SU-DHL-6 (cell line): ENCODE measurements around the gene ITLN1.
A peak's percentile ranks its signal among the peaks of the same experiment; 100 is the strongest.
"Not testable (repeated sequence)": the region's sequence is repeated elsewhere in the genome, so short reads cannot be mapped to it uniquely, and the experiment has no call there.

ENCODE experiments used
- H2AFZ ChIP-seq: fragments of 200-600 bp; sonication (generic); 2 replicates; pipeline ENCODE4 v1.6.1; 2014; ENCODE audit warnings: low read depth, mild to moderate bottlenecking, moderate library complexity, mixed read lengths, antibody characterized with exemption, low read length; ENCODE audit not compliant: severe bottlenecking
- H3F3A ChIP-seq: fragments of 200-600 bp; shearing (Covaris generic); 2 replicates; pipeline ENCODE4 v1.6.0; 2016; ENCODE audit warnings: antibody characterized with exemption, mild to moderate bottlenecking; ENCODE audit not compliant: insufficient read depth
- H3K27ac ChIP-seq: fragments of 200-600 bp; sonication (generic); 2 replicates; pipeline ENCODE4 v1.5.1; 2016; ENCODE audit warnings: low read depth, mild to moderate bottlenecking, low read length, moderate library complexity, mixed read lengths
- H3K27me3 ChIP-seq: fragments of 200-600 bp; sonication (generic), shearing (Covaris generic); 2 replicates; pipeline ENCODE4 v1.6.0; 2014; ENCODE audit warnings: mild to moderate bottlenecking, low read length
- H3K36me3 ChIP-seq: fragments of 200-600 bp; sonication (generic); 2 replicates; pipeline ENCODE4 v1.6.1; 2014; ENCODE audit warnings: mild to moderate bottlenecking, low read length, mixed read lengths
- H3K4me2 ChIP-seq: fragments of 300-600, 200-600 bp; shearing (Covaris generic), sonication (generic); 2 replicates; pipeline ENCODE4 v1.6.0; 2014; ENCODE audit warnings: low read length, low read depth, mild to moderate bottlenecking; ENCODE audit not compliant: poor library complexity, severe bottlenecking
- H3K4me3 ChIP-seq: fragments of 200-600 bp; sonication (generic); 2 replicates; pipeline ENCODE4 v1.5.1; 2014; ENCODE audit warnings: antibody characterized with exemption, low read length, mild to moderate bottlenecking, mixed read lengths; ENCODE audit not compliant: insufficient read depth, poor library complexity, severe bottlenecking
- H3K79me2 ChIP-seq: fragments of 200-600 bp; sonication (generic); 2 replicates; pipeline ENCODE4 v1.6.1; 2014; ENCODE audit warnings: mild to moderate bottlenecking, low read length, moderate library complexity; ENCODE audit not compliant: insufficient read depth
- H3K9ac ChIP-seq: fragments of 200-600 bp; sonication (generic); 2 replicates; pipeline ENCODE4 v1.7.0; 2014; ENCODE audit warnings: mild to moderate bottlenecking, low read length
- H3K9me2 ChIP-seq: fragments of 200-600 bp; sonication (generic); replicated peaks from 2 replicates; pipeline ENCODE4 v1.6.1; 2014; ENCODE audit warnings: low read length; ENCODE audit not compliant: insufficient read depth
- H3K9me3 ChIP-seq: fragments of 200-600 bp; sonication (generic); 2 replicates; pipeline ENCODE4 v1.6.1; 2014; ENCODE audit warnings: low read length, mixed read lengths; ENCODE audit not compliant: insufficient read depth
- H4K20me1 ChIP-seq: fragments of 200-600 bp; sonication (generic); 2 replicates; pipeline ENCODE4 v1.6.1; 2014; ENCODE audit warnings: low read depth, mild to moderate bottlenecking, antibody characterized with exemption, low read length, moderate library complexity, mixed read lengths
- CTCF ChIP-seq: fragments of 200-600 bp; sonication (generic); IDR thresholded peaks from one replicate; pipeline ENCODE4 v1.5.1; 2017; ENCODE audit warnings: antibody characterized with exemption, mild to moderate bottlenecking, low read length, moderate library complexity; ENCODE audit not compliant: insufficient read depth, poor library complexity, severe bottlenecking
- EZH2phosphoT487 ChIP-seq: fragments of 200-600 bp; sonication (generic), shearing (Covaris generic); conservative IDR thresholded peaks from 2 replicates; pipeline ENCODE4 v1.6.1; 2018; ENCODE audit warnings: mild to moderate bottlenecking, antibody characterized with exemption, low read length, moderate library complexity, mixed read lengths

ITLN1 gene

GRCh38 chr1:160879056-160879455 is 5.9 kb downstream of the ITLN1 start:
- no peaks in the 10 kb centered on the region for H3K79me2 ChIP-seq

GRCh38 chr1:160877221-160877620 is 7.8 kb downstream of the ITLN1 start:
- no peak overlapping the region for H3K4me2 ChIP-seq
- no peaks in the 10 kb centered on the region for H3F3A ChIP-seq
- H4K20me1 ChIP-seq: no peaks in the 10 kb centered on the region
- TF ChIP-seq CTCF (peak; percentile 30), EZH2phosphoT487 (no peak)
- H3K9me3 ChIP-seq: no peaks in the 10 kb centered on the region
- no peaks in the 10 kb centered on the region for H3K27me3 ChIP-seq
- no peak overlapping the region for H3K27ac ChIP-seq
- no peak overlapping the region for H2AFZ ChIP-seq
- H3K79me2 ChIP-seq: no peaks in the 10 kb centered on the region
- H3K36me3 ChIP-seq: no peaks in the 10 kb centered on the region
- no peaks in the 10 kb centered on the region for H3K9me2 ChIP-seq
- no peak overlapping the region for H3K4me3 ChIP-seq
- H3K9ac ChIP-seq: no peak overlapping the region

More at GRCh38 chr1:160879056-160879455, 5.9 kb downstream of the ITLN1 start:
- no peak for TF ChIP-seq CTCF
- TF ChIP-seq EZH2phosphoT487: no peak
- Histone ChIP-seq H3K4me2 (no peak overlapping the region), H3K4me3 (no peak overlapping the region), H3K9ac (no peak overlapping the region), H3F3A (no peaks in the 10 kb centered on the region), H3K9me2 (no peaks in the 10 kb centered on the region), H3K9me3 (no peaks in the 10 kb centered on the region), H4K20me1 (no peaks in the 10 kb centered on the region), H2AFZ (no peak overlapping the region), H3K27me3 (no peaks in the 10 kb centered on the region), H3K36me3 (no peaks in the 10 kb centered on the region), H3K27ac (no peak overlapping the region)

GRCh38 chr1:160876311-160876710 is 8.7 kb downstream of the ITLN1 start:
- H3F3A ChIP-seq: no peaks in the 10 kb centered on the region
- H3K4me3 ChIP-seq: no peak overlapping the region
- H3K9me3 ChIP-seq: no peaks in the 10 kb centered on the region
- no peaks in the 10 kb centered on the region for H4K20me1 ChIP-seq
- H3K79me2 ChIP-seq: no peaks in the 10 kb centered on the region
- no peak overlapping the region for H3K27ac ChIP-seq
- no peaks in the 10 kb centered on the region for H3K36me3 ChIP-seq
- H2AFZ ChIP-seq: no peak overlapping the region
- no peak overlapping the region for H3K9ac ChIP-seq
- H3K27me3 ChIP-seq: no peaks in the 10 kb centered on the region
- H3K9me2 ChIP-seq: no peaks in the 10 kb centered on the region
- no peak overlapping the region for H3K4me2 ChIP-seq
- TF ChIP-seq EZH2phosphoT487 (no peak), CTCF (no peak)

GRCh38 chr1:160875591-160875990 is 9.4 kb downstream of the ITLN1 start:
- H3K9me3 ChIP-seq, H3K9me2 ChIP-seq, H3K27me3 ChIP-seq, H3K27ac ChIP-seq, H3K79me2 ChIP-seq, H4K20me1 ChIP-seq, H3F3A ChIP-seq, H3K36me3 ChIP-seq, H3K4me3 ChIP-seq, H2AFZ ChIP-seq, H3K9ac ChIP-seq, H3K4me2 ChIP-seq: not testable (repeated sequence)
